ENCODE results near the gene MSH5. TPM values are rescaled to one million over a fixed set of nuclear protein-coding genes. Genes with fewer than 3 reads are reported as not detected.

Gene MSH5
- total RNA-seq, 3 donors from 2014 or later: 14.1 to 29.9 (median 29.7) TPM

- ATAC-seq (no peak), DNase-seq (no peak)
- TF ChIP-seq CTCF (IDR thresholded peaks at IDR 0.05): no peak
- H3K36me3 ChIP-seq (ENCODE audit: low read depth): no peaks in the 10 kb centered on the region
- peaks cover 21% of the 10 kb centered on the region for H3K4me1 ChIP-seq (ENCODE audit: low read depth)
- intact Hi-C loops (cut with DNase I, micrococcal nuclease): no loop called here
- H3K9me3 ChIP-seq: no peaks in the 10 kb centered on the region
- no peak overlapping the region for H3K4me3 ChIP-seq
Observed at GRCh38 chr6:31723980-31724691, 15.7 kb upstream of the MSH5 start.

- TF ChIP-seq CTCF (IDR thresholded peaks at IDR 0.05): no peak
- Histone ChIP-seq H3K9me3 (no peaks in the 10 kb centered on the region), H3K4me1 (ENCODE audit: low read depth) (peaks cover 20% of the 10 kb centered on the region), H3K4me3 (no peak overlapping the region), H3K36me3 (ENCODE audit: low read depth) (no peaks in the 10 kb centered on the region)
- DNase-seq (no peak), ATAC-seq (no peak)
- intact Hi-C loops (cut with DNase I, micrococcal nuclease): no loop called here
Observed at GRCh38 chr6:31725502-31726350, 14.1 kb upstream of the MSH5 start.

- Histone ChIP-seq H3K4me3 (no peak overlapping the region), H3K36me3 (ENCODE audit: low read depth) (no peaks in the 10 kb centered on the region), H3K4me1 (ENCODE audit: low read depth) (peaks cover 20% of the 10 kb centered on the region), H3K9me3 (no peaks in the 10 kb centered on the region)
- intact Hi-C loops (cut with DNase I, micrococcal nuclease): no loop called here
- ATAC-seq: peak; percentile 6
- no peak for TF ChIP-seq CTCF (IDR thresholded peaks at IDR 0.05)
- DNase-seq: peak in 2 of 3 donors; percentile 42 to 52
Observed at GRCh38 chr6:31727034-31727716, 12.6 kb upstream of the MSH5 start.

GRCh38 chr6:31727717-31728671 is 11.8 kb upstream of the MSH5 start:
- H3K4me1 ChIP-seq (ENCODE audit: low read depth): peaks cover 23% of the 10 kb centered on the region
- ATAC-seq (no peak), DNase-seq (peak in 2 of 3 donors; percentile 43 to 52)
- no peak overlapping the region for H3K4me3 ChIP-seq
- peaks cover 7% of the 10 kb centered on the region for H3K36me3 ChIP-seq (ENCODE audit: low read depth)
- no peaks in the 10 kb centered on the region for H3K9me3 ChIP-seq
- intact Hi-C loops (cut with DNase I, micrococcal nuclease): no loop called here
- TF ChIP-seq CTCF (IDR thresholded peaks at IDR 0.05): no peak

Data from mucosa of descending colon (tissue), 3 donors.